Hepatocyte (in vitro differentiated cells): Measurements from ENCODE around the gene DLX4.

Source experiments
- EZH2 ChIP-seq: fragments of 200-600 bp; sonication (generic); IDR thresholded peaks from 2 replicates; pipeline ENCODE4 v1.6.1; 2016; ENCODE audit warnings: antibody characterized with exemption, mild to moderate bottlenecking, borderline replicate concordance
- EZH2phosphoT487 ChIP-seq: fragments of 200-600 bp; sonication (generic); IDR thresholded peaks from one replicate; pipeline ENCODE4 v1.6.1; 2018; ENCODE audit warnings: antibody characterized with exemption, mild to moderate bottlenecking, low read depth, moderate library complexity; ENCODE audit not compliant: unreplicated experiment, severe bottlenecking
- TF ChIP-seq, protein P1 (sequence below): fragments of 200-600 bp; sonication (generic); IDR thresholded peaks from 2 replicates; pipeline ENCODE4 v1.5.1; 2016; ENCODE audit warnings: antibody characterized with exemption, mild to moderate bottlenecking; ENCODE audit not compliant: poor library complexity

DNA sequence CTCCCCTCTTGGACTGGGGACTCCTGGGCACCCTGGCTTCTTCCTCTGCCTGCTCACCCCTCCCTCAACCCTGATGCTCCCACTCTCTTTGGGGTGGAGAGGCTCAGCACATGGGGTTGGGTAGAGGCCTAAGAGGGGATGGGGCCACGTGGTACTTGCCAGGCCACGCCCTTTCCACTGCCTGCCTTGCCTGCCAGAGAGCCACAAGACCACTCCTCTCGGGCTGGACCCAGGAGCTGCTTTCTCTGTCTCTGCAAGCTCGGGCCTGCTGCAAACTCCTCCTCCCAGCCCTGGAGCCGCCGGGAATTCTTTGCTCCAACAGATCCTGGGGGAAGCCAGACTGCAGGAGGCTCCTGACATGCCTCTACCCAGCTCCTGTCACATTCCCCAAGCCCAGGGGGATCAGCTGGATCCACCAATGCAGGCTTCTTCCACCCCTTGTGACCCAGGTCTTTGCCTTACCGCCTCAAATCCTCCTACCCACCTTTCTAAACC is 11.8 kb downstream of the DLX4 start:
- TF ChIP-seq EZH2 (no peak), EZH2phosphoT487 (no peak)
- TF ChIP-seq, protein P1, sequence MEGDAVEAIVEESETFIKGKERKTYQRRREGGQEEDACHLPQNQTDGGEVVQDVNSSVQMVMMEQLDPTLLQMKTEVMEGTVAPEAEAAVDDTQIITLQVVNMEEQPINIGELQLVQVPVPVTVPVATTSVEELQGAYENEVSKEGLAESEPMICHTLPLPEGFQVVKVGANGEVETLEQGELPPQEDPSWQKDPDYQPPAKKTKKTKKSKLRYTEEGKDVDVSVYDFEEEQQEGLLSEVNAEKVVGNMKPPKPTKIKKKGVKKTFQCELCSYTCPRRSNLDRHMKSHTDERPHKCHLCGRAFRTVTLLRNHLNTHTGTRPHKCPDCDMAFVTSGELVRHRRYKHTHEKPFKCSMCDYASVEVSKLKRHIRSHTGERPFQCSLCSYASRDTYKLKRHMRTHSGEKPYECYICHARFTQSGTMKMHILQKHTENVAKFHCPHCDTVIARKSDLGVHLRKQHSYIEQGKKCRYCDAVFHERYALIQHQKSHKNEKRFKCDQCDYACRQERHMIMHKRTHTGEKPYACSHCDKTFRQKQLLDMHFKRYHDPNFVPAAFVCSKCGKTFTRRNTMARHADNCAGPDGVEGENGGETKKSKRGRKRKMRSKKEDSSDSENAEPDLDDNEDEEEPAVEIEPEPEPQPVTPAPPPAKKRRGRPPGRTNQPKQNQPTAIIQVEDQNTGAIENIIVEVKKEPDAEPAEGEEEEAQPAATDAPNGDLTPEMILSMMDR, result no peak
